ENCODE data around the gene PPP1R10.

The PPP1R10 gene

GRCh38 chr6:30615958-30616810, 859 bp downstream of the PPP1R10 start:
- TF ChIP-seq CTCF (conservative IDR thresholded peaks at IDR 0.05), result no peak
- H3K27ac ChIP-seq, result peak overlapping the region; percentile 97

- TF ChIP-seq CTCF (conservative IDR thresholded peaks at IDR 0.05), result no peak
These were observed 1.7 kb downstream of the PPP1R10 start for GRCh38 chr6:30615219-30615957.

DNA sequence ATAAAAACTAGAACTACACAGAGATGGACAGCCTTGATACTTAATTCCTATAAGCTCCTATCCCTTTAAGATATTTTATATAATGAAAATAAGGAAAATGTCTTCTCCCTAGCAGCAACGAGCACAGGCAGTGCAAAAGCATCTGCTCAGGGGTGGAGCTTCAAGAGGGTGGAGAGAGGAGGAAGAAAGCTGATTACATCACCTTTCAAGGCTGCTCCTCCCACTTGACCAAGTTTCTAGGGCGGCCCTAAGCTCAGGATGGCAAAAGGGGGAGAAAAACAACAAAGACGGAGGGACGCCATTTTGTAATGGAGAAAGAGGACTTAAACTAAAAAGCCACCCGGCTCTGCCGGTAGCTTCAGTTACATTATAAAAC, 2.2 kb downstream of the PPP1R10 start:
- H3K27ac ChIP-seq, result peak overlapping the region; percentile 97
- TF ChIP-seq CTCF (conservative IDR thresholded peaks at IDR 0.05), result no peak

More at GRCh38 chr6:30615219-30615957, 1.7 kb downstream of the PPP1R10 start:
- H3K27ac ChIP-seq, result peak overlapping the region; percentile 97

DNA sequence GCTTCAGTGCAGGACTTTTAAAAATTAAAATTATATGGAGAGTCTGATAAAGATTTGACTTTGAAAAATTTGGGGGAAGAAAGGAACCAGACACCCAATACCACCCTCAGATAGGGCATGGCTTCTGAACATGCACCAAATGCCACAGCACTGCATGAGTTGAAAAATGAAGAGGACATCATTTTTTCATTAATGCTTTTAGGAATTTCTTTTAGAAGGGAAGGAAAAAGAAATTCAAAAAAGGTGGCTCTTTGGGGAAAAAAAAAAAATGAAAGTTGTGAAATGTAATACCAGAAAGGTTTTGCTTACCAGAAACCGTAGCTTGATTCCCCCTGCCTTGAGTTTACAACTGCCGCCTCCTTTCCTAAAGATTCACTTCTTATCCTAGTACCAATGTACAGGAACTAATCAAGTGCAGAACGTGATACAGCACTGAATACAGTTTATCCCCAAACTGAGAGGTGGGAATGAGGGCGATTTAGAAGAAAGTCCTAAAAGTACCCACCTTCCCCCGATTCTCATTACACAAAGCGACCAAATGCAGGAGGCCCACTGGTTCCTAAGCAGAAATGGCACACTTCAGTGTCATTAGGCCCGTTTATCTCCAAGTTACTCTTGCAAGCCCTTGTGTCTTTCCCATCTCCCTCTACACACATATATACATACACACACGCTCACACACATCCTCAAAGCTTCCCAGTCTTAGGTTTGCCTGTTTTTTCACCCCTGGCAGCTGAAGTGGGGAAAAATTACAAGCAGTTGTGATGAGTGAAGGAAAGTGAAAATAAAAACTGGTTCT, 2.8 kb downstream of the PPP1R10 start:
- no peak for TF ChIP-seq CTCF (conservative IDR thresholded peaks at IDR 0.05)
- H3K27ac ChIP-seq, result peak overlapping the region; percentile 97

DNA sequence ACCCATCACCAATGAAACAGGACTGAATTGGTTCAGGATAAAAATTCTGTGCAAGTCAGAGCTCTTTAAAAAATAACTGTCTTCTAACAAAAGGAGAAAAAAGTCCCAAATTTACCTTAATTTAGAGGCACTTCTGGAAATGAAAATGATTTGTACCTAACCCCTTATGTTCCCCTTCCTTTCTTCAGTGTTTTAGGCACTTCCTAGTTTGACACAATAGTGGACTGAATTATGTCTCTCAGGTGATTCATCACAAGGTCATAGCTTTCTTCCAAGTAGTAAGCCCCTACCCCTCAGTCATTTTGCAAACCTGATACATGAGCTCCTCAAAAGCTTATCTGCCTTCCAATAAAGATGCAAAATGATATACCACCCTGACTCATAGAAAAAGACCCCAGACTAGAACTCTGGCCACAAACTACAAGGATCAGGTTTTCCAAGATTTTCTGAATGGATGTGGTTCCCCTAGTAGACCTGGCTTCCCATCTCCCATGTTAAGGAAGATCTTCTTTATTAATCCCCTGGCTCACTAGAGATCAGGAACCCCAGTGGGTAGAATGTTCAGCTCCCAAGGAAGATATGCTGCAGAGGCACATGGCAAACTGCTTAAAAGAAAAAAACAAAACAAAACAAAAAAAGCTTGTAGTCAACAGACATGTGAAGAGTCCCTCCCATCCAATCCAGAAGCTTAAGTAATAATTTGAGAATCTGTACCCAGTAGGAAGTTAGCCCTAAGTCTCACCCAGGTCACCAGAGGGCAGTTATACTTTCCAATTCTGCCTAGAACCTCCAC, 3.6 kb downstream of the PPP1R10 start:
- TF ChIP-seq CTCF (conservative IDR thresholded peaks at IDR 0.05), result no peak
- peak overlapping the region; percentile 97 for H3K27ac ChIP-seq

GRCh38 chr6:30612687-30613248, 4.3 kb downstream of the PPP1R10 start:
- TF ChIP-seq CTCF (conservative IDR thresholded peaks at IDR 0.05), result no peak
- peak overlapping the region; percentile 97; the same call in 1 of the 2 replicates for H3K27ac ChIP-seq

Measured in VCaP (cell line).